Adrenal gland (tissue), 5 donors: ENCODE measurements around the gene ZNF41.

Experiments used
- CTCF ChIP-seq, 6 experiments: fragments of 450-650 bp in 4 of 6; fragments of 200-600 bp in 2 of 6; sonication (generic) in 1 of 6; IDR thresholded peaks; 1 replicate in 5 of 6; 2 replicates in 1 of 6; pipeline versions ENCODE4 v1.5.1 to v1.8.0; 2016 to 2021; ENCODE audit warnings: antibody characterized with exemption in 6 of 6, mild to moderate bottlenecking in 2 of 6, moderate library complexity in 1 of 6
- POLR2A ChIP-seq, 2 donors: fragments of 450-650 bp; IDR thresholded peaks; one replicate each; pipeline ENCODE4 v1.6.1; 2017; ENCODE audit warnings: antibody characterized with exemption in 2 of 2, mild to moderate bottlenecking in 2 of 2, moderate library complexity in 1 of 2
- donor health status: DM: no; HTN: no; CAD: no.

DNA sequence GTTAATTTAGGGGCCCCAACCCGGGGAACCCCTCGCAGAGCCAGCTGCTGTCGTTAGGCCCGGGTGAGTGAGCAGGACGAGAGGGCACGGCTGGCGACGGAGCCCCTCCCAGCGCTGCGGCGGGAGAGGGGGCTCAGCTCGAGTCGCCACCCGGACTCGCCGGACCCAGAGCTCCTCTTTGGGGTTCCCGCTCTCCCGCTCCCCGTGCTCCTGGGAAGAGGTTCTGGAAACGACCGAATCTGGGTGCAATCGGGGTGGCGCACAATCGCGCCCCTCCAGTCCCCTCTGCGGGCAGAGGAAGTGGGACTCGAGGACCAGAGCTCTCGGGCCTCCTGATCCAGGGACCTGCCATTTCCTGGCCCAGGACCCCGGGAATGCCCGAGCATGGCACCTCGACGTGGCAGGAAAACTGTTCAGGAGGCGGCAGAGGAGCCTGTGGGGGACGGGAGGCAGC, 40.7 kb upstream of the ZNF41 start:
- no peak for TF ChIP-seq POLR2A (IDR thresholded peaks at IDR 0.05)
- TF ChIP-seq CTCF (IDR thresholded peaks at IDR 0.05), result no peak
